HG03097 (cell line): Measurements from ENCODE around the gene MREG.

Source experiments
- ATAC-seq: cut with Tn5 transposase; IDR thresholded peaks from one replicate; pipeline ENCODE4 v1.9.1; 2021; ENCODE audit not compliant: unreplicated experiment, low FRiP score

The MREG gene

GRCh38 chr2:215921895-215922294 is 91.5 kb downstream of the MREG start:
- no peak for ATAC-seq

- peak; percentile 59 for ATAC-seq
Measured at GRCh38 chr2:215920244-215921100, 92.9 kb downstream of the MREG start.

GRCh38 chr2:215919624-215920243 is 93.6 kb downstream of the MREG start:
- ATAC-seq, result no peak

GRCh38 chr2:215918901-215919599 is 94.3 kb downstream of the MREG start:
- ATAC-seq, result no peak

GRCh38 chr2:215917953-215918620 is 95.3 kb downstream of the MREG start:
- peak; percentile 82 for ATAC-seq

GRCh38 chr2:215915441-215915840 is 97.9 kb downstream of the MREG start:
- ATAC-seq, result no peak

- ATAC-seq, result no peak
Measured at GRCh38 chr2:215914777-215915165, 98.6 kb downstream of the MREG start.

- ATAC-seq, result no peak
Measured at GRCh38 chr2:215914054-215914776, 99.1 kb downstream of the MREG start.

GRCh38 chr2:215912299-215912842 is 101.0 kb downstream of the MREG start:
- ATAC-seq, result no peak

- ATAC-seq, result no peak
Measured at GRCh38 chr2:215911301-215912085, 101.9 kb downstream of the MREG start.

GRCh38 chr2:215910180-215910579 is 103.2 kb downstream of the MREG start:
- no peak for ATAC-seq

GRCh38 chr2:215907147-215907546 is 106.2 kb downstream of the MREG start:
- no peak for ATAC-seq

- no peak for ATAC-seq
Measured at GRCh38 chr2:215906458-215906857, 106.9 kb downstream of the MREG start.

- no peak for ATAC-seq
Measured at GRCh38 chr2:215905691-215906090, 107.7 kb downstream of the MREG start.

- no peak for ATAC-seq
Measured at GRCh38 chr2:215904101-215904500, 109.2 kb downstream of the MREG start.

- no peak for ATAC-seq
Measured at GRCh38 chr2:215903203-215903602, 110.1 kb downstream of the MREG start.

GRCh38 chr2:215901796-215902195 is 111.6 kb downstream of the MREG start:
- ATAC-seq, result no peak

GRCh38 chr2:215900843-215901242 is 112.5 kb downstream of the MREG start:
- no peak for ATAC-seq

GRCh38 chr2:215900203-215900611 is 113.1 kb downstream of the MREG start:
- ATAC-seq, result no peak
